GM12875 (cell line): Measurements from ENCODE around the gene PASD1.
A peak's percentile ranks its signal among the peaks of the same experiment; 100 is the strongest.

ENCODE experiments used
- H3K4me3 ChIP-seq: one replicate; pipeline ENCODE4 v1.5.1; 2011; ENCODE audit warnings: low read depth, low read length, control low read depth
- CTCF ChIP-seq: IDR thresholded peaks from 2 replicates; pipeline ENCODE4 v1.5.1; 2011; ENCODE audit warnings: low read depth, mild to moderate bottlenecking, control low read depth, inconsistent platforms, low read length, moderate library complexity, borderline replicate concordance; ENCODE audit not compliant: insufficient read depth

Gene PASD1

DNA sequence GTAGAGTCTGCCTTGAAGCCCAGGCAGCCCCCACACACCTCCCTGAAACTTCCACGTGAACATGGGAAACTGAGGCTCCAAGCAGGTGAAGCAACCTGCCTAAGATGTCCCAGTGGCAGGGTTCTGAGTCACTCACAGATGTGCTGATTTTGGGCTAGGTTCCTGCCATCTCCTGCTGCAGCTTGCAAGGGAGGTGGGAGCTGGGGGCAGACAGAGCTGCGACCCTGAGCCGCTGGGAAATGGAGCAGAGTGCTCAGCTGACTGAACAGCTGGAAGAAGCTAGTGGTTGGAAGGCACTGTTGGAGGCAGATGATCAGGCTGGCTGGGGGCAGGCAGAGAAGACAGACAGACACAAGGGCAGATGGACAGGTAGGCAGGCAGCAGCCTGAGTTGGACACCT lies 148.8 kb downstream of the PASD1 start:
- no peak overlapping the region for H3K4me3 ChIP-seq
- TF ChIP-seq CTCF: no peak

GRCh38 chrX:151713849-151714248 lies 150.4 kb downstream of the PASD1 start:
- TF ChIP-seq CTCF: peak; percentile 73
- no peak overlapping the region for H3K4me3 ChIP-seq

DNA sequence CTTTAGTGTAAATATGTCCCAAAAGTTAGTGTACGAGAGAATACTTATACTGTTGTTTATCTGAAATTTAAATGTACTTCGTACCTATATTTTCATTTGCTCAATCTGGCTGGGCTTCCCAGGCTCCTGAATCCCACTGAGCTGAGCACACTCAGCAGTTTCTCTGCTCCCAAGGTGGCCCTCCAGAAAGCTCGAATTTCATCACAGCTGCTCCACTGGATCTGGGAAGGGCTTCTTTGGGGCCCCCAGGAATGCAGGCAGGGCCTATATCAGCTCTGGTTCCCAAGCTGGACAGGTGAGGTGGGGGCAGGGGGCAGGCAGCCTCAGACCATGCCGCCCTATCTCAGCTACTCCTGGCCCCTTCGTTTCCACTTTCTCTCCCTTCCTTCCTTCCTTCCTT lies 150.9 kb downstream of the PASD1 start:
- no peak for TF ChIP-seq CTCF

GRCh38 chrX:151715752-151716151 lies 152.3 kb downstream of the PASD1 start, which contains the start of gene FATE1:
FATE1 (plus strand) TSS chrX:151716035; CDS start chrX:151716120, 85 bp downstream.
- no peak within 1 kb of the TSS for H3K4me3 ChIP-seq
- TF ChIP-seq CTCF: no peak

More for the DNA sequence above, 150.9 kb downstream of the PASD1 start:
- H3K4me3 ChIP-seq: no peak overlapping the region

DNA sequence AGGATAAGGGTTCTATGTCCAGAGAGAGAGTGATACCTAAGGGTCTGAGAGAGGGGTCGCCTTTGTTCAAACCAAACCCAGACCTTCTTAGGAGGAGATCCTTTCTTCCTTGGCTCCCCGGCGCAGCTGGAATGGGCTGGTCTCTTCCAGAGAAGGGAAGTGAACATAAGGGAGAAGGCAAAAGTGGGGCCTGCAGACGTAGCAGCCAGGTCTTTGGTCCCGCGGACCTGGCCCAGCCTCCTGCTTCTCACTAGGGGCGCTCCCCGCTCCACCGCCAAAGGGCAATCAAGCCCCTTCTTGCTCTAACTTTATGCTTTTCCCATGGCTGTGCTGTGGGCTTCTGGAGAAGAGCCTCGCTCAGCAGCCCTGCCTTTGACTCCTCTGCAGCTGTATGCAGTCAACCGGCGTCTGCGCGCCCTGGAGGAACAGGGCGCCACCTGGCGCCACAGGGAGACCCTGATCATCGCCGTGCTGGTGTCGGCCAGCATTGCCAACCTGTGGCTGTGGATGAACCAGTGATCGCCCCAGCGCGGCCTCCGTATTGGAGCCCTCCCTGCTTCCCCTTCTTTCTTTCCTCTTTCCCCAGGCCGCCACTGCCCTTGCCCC lies 158.9 kb downstream of the PASD1 start:
- TF ChIP-seq CTCF: peak; percentile 52
- no peak overlapping the region for H3K4me3 ChIP-seq

DNA sequence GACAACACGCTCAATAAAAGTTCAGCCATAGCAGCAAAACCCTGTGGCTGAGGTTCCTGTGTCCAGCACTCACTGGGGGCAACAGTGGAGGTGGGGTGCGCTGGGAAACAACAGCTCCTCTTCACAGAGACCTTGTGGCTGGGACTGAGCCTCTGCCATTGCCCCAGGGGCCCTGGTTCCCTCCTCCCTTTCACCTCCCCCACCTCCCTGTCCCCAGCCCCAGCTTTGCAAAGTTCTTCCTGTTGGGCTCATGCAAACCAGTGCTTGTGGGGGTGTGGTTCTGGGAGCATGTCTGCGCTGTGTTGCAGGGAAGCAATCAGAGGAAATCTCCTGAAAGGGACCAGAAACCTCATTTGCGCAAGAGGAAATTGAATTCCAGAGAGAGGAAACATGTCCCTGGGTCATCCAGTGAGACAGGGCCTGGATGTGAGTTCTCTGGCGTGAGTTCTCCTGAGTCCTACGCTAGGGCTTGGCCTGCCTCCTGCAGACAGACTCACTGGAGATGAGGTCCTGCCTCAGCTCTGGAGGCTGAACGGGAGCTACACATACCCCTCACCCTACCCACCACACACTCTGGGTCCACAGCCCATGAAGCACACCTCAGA lies 159.8 kb downstream of the PASD1 start:
- TF ChIP-seq CTCF: no peak

More for the DNA sequence above, 159.8 kb downstream of the PASD1 start:
- no peak overlapping the region for H3K4me3 ChIP-seq
